Neural crest cell (in vitro differentiated cells): Measurements from ENCODE around the gene DAAM2. TPM values are rescaled to one million over a fixed set of nuclear protein-coding genes. Genes with fewer than 3 reads are reported as not detected.

Source experiments
- DNase-seq: peaks from one replicate; pipeline ENCODE4 v3.0.0; 2021; ENCODE audit warnings: low read depth, mixed read lengths, low spot score
- H3K27ac Mint-ChIP-seq: one replicate; pipeline ENCODE4 v1.8.0; 2021; ENCODE audit warnings: mild to moderate bottlenecking, mixed read lengths; ENCODE audit not compliant: unreplicated experiment
- H3K27me3 Mint-ChIP-seq: 2 replicates; pipeline ENCODE4 v1.8.0; 2021; ENCODE audit warnings: low read depth, mild to moderate bottlenecking, mixed read lengths
- H3K36me3 Mint-ChIP-seq: 2 replicates; pipeline ENCODE4 v1.8.0; 2021; ENCODE audit warnings: low read depth, mild to moderate bottlenecking, mixed read lengths
- H3K4me1 Mint-ChIP-seq: 2 replicates; pipeline ENCODE4 v1.8.0; 2021; ENCODE audit warnings: mixed read lengths
- H3K4me3 Mint-ChIP-seq: one replicate; pipeline ENCODE4 v1.8.0; 2021; ENCODE audit warnings: mild to moderate bottlenecking, mixed read lengths
- H3K9me3 Mint-ChIP-seq: 2 replicates; pipeline ENCODE4 v1.8.0; 2021; ENCODE audit warnings: mixed read lengths
- total RNA-seq: library from RNA; stranded (reverse); gene quantifications from 2 replicates; pipeline ENCODE4 v1.2.1, GENCODE V29; 2021
- TF ChIP-seq, protein P1 (sequence below): fragments of 200-600 bp; sonication (generic); conservative IDR thresholded peaks from 2 replicates; pipeline ENCODE4 v1.5.0; 2021; ENCODE audit warnings: antibody characterized with exemption, mild to moderate bottlenecking

The DAAM2 gene
- total RNA-seq, 1 donor from 2014 or later: 17.6 TPM

DNA sequence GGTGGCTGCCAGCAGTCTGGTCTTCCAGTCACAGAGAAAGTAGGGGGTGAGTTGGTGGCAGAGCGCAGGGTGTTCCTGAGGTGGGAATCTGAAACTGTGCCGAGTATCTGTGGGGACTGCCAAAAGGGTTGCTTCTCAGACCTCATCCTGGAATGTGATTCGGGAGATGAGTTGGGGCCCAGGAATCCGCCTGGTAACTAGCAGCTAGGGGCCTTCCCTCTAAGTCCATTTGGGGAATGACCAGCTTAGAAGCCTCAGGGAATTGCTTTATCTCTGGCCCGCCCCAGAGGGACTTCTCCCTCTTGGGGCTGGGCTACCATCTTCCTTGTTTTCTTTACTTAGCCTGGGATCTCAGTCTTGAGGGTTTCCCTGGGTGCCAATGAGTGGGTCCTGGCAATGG is 92.5 kb downstream of the DAAM2 start:
- H3K27me3 Mint-ChIP-seq: no peaks in the 10 kb centered on the region
- H3K4me1 Mint-ChIP-seq: peaks cover 30% of the 10 kb centered on the region

DNA sequence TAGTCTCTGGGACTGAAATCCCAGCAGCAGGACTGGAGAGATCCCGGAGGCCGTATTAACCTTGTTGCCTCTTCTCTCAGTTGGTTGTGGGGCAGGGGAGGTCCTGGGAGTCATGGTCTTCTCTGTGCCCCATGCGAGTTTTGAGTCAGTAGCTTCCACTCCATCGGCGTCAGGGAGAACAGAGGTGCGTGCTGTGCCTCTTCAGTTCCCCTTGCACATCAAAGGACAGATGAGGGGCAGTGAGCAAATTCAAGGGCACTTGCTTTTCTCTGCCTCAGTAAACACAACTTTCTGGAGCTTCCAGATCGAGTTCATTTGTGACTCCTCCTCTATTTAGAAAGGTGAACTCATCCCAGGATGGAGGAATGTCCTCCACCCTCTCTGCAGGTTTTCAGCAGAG is 93.5 kb downstream of the DAAM2 start:
- DNase-seq: no peak
- Mint-ChIP-seq H3K9me3 (no peaks in the 10 kb centered on the region), H3K36me3 (no peaks in the 10 kb centered on the region), H3K27me3 (no peaks in the 10 kb centered on the region), H3K4me1 (peaks cover 34% of the 10 kb centered on the region), H3K4me3 (no peak overlapping the region), H3K27ac (peak overlapping the region; percentile 71)
- TF ChIP-seq, protein P1, sequence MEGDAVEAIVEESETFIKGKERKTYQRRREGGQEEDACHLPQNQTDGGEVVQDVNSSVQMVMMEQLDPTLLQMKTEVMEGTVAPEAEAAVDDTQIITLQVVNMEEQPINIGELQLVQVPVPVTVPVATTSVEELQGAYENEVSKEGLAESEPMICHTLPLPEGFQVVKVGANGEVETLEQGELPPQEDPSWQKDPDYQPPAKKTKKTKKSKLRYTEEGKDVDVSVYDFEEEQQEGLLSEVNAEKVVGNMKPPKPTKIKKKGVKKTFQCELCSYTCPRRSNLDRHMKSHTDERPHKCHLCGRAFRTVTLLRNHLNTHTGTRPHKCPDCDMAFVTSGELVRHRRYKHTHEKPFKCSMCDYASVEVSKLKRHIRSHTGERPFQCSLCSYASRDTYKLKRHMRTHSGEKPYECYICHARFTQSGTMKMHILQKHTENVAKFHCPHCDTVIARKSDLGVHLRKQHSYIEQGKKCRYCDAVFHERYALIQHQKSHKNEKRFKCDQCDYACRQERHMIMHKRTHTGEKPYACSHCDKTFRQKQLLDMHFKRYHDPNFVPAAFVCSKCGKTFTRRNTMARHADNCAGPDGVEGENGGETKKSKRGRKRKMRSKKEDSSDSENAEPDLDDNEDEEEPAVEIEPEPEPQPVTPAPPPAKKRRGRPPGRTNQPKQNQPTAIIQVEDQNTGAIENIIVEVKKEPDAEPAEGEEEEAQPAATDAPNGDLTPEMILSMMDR: no peak

More for the DNA sequence above, 92.5 kb downstream of the DAAM2 start:
- H3K27ac Mint-ChIP-seq: no peak overlapping the region
- H3K9me3 Mint-ChIP-seq: no peaks in the 10 kb centered on the region
- no peaks in the 10 kb centered on the region for H3K36me3 Mint-ChIP-seq
- DNase-seq: no peak
- TF ChIP-seq, protein P1: no peak
- H3K4me3 Mint-ChIP-seq: no peak overlapping the region

DNA sequence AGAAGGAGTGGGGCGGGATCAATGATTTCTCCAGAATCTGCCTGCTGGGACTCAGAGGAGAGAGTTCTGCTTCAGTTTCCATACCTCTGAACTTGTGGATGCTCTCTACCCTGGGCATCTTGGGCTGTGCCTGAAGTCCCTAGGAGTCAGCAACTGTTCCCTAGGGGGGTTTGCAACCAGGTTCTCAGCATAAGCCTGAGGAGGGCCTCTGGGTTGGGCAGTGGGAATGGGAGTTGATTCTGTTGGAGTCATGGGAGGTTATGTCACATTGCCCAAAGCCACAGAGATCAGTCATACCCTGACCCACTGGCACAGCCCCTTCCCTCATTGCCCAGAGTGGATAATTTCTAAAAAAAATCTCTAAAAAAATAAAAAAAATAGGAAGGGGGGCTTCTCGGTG is 94.7 kb downstream of the DAAM2 start:
- H3K4me3 Mint-ChIP-seq: no peak overlapping the region
- peaks cover 34% of the 10 kb centered on the region for H3K4me1 Mint-ChIP-seq
- H3K27ac Mint-ChIP-seq: peak overlapping the region; percentile 83
- H3K27me3 Mint-ChIP-seq: no peaks in the 10 kb centered on the region
- no peaks in the 10 kb centered on the region for H3K9me3 Mint-ChIP-seq
- DNase-seq: no peak
- no peaks in the 10 kb centered on the region for H3K36me3 Mint-ChIP-seq
- TF ChIP-seq, protein P1: no peak

DNA sequence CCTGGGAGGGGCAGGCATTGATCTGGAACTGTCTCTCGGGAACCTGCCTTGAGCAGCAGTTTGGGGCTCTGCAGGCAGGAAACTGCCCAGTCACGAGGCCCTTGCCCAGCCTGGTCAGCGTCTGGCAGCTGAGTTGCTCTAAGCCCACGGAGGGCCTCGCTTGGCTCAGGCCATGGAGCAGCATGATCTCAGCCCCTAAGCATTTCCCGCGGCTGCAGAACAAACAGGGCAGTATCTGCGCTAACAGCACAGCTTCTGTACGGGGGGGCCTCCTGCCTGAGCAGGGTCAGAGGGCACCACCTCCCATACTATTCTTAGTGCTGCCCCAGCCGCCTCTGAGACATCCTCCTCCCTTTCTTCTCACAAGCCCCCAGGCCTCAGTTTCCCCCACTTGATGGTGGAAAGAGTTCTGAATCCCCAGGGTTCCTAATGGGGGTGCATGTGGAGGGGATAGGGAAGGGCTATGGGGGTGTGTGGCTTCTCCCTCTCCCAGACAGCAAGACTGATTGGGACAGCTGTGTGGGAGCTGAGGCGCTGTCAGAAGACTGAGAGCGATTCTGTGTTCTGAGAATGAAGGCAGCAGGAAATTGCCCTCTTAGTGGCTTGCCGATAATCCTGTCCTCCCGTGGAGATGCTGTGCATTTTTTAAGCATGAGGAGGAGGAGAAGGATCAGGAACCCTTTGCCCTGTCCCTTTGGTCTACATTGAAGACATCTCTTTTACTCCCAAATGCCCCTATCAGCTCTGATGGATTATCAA is 95.7 kb downstream of the DAAM2 start:
- DNase-seq: peak; percentile 40
- Mint-ChIP-seq H3K9me3 (no peaks in the 10 kb centered on the region), H3K4me3 (peak overlapping the region; percentile 44), H3K4me1 (peaks cover 38% of the 10 kb centered on the region), H3K36me3 (no peaks in the 10 kb centered on the region), H3K27ac (peak overlapping the region; percentile 99), H3K27me3 (no peaks in the 10 kb centered on the region)
- TF ChIP-seq, protein P1: no peak

DNA sequence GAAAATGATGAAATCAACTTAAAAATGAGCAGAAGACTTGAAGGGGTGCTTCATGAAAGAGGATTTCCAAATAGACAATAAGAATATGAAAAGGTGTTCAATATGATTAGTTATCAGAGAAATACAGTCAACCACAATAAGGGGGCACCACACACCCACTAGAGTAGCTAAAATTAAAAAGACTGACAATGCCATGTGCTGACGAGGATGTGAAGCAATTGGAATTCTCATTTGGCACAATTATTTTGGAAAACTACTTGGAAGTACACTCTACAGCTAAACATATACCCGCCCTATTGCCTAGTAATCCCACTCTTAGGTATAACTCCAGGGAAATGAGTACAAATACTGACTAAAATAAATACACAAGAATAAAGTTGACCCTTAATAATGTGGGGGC is 97.1 kb downstream of the DAAM2 start:
- Mint-ChIP-seq H3K36me3 (no peaks in the 10 kb centered on the region), H3K4me1 (peaks cover 38% of the 10 kb centered on the region), H3K9me3 (no peaks in the 10 kb centered on the region), H3K27me3 (no peaks in the 10 kb centered on the region), H3K4me3 (no peak overlapping the region), H3K27ac (peak overlapping the region; percentile 90)
- DNase-seq: no peak
- TF ChIP-seq, protein P1: no peak
